ENCODE measurements around the gene POU5F1.
"Not testable (repeated sequence)": the region's sequence is repeated elsewhere in the genome, so short reads cannot be mapped to it uniquely, and the experiment has no call there.

Gene POU5F1

GRCh38 chr6:31202259-31203166, 32.0 kb upstream of the POU5F1 start:
- no peak for DNase-seq (ENCODE audit: insufficient read length)
- FAIRE-seq = peak; percentile 44
- TF ChIP-seq POLR2A (IDR thresholded peaks at IDR 0.05; ENCODE audit: low read depth, low read length) (no peak), POLR2AphosphoS5 (IDR thresholded peaks at IDR 0.05; ENCODE audit: low read depth, low read length) (no peak), TAF1 (IDR thresholded peaks at IDR 0.05; ENCODE audit: borderline replicate concordance, low read depth, low read length) (no peak)

GRCh38 chr6:31199105-31199452, 28.6 kb upstream of the POU5F1 start:
- not testable (repeated sequence) for DNase-seq (ENCODE audit: insufficient read length); FAIRE-seq

- FAIRE-seq = peak; percentile 93
- TF ChIP-seq POLR2AphosphoS5 (IDR thresholded peaks at IDR 0.05; ENCODE audit: low read depth, low read length) (peak; percentile 81), POLR2A (IDR thresholded peaks at IDR 0.05; ENCODE audit: low read depth, low read length) (peak; percentile 75), TAF1 (IDR thresholded peaks at IDR 0.05; ENCODE audit: borderline replicate concordance, low read depth, low read length) (peak; percentile 39)
- DNase-seq (ENCODE audit: insufficient read length) = no peak
Observed at GRCh38 chr6:31197559-31198305, 27.2 kb upstream of the POU5F1 start.

- DNase-seq (ENCODE audit: insufficient read length); FAIRE-seq: not testable (repeated sequence)
Observed at GRCh38 chr6:31196251-31197022, 26.0 kb upstream of the POU5F1 start.

- DNase-seq (ENCODE audit: insufficient read length); FAIRE-seq: not testable (repeated sequence)
Observed at GRCh38 chr6:31195308-31195979, 25.0 kb upstream of the POU5F1 start.

GRCh38 chr6:31194061-31194834, 23.8 kb upstream of the POU5F1 start:
- TF ChIP-seq POLR2AphosphoS5 (IDR thresholded peaks at IDR 0.05; ENCODE audit: low read depth, low read length) (no peak), POLR2A (IDR thresholded peaks at IDR 0.05; ENCODE audit: low read depth, low read length) (no peak), TAF1 (IDR thresholded peaks at IDR 0.05; ENCODE audit: borderline replicate concordance, low read depth, low read length) (no peak)
- FAIRE-seq (no peak), DNase-seq (ENCODE audit: insufficient read length) (no peak)

- no peak for TF ChIP-seq POLR2AphosphoS5 (IDR thresholded peaks at IDR 0.05; ENCODE audit: low read depth, low read length)
- no peak for TF ChIP-seq TAF1 (IDR thresholded peaks at IDR 0.05; ENCODE audit: borderline replicate concordance, low read depth, low read length)
- TF ChIP-seq POLR2A (IDR thresholded peaks at IDR 0.05; ENCODE audit: low read depth, low read length) = no peak
- DNase-seq (ENCODE audit: insufficient read length) = no peak
- no peak for FAIRE-seq
Observed at GRCh38 chr6:31193206-31193605, 22.7 kb upstream of the POU5F1 start.

- not testable (repeated sequence) for DNase-seq (ENCODE audit: insufficient read length); FAIRE-seq
Observed at GRCh38 chr6:31192431-31193105, 22.1 kb upstream of the POU5F1 start.

- DNase-seq (ENCODE audit: insufficient read length) (no peak), FAIRE-seq (no peak)
- TF ChIP-seq POLR2A (IDR thresholded peaks at IDR 0.05; ENCODE audit: low read depth, low read length) (no peak), TAF1 (IDR thresholded peaks at IDR 0.05; ENCODE audit: borderline replicate concordance, low read depth, low read length) (no peak), POLR2AphosphoS5 (IDR thresholded peaks at IDR 0.05; ENCODE audit: low read depth, low read length) (no peak)
Observed at GRCh38 chr6:31190488-31190887, 20.0 kb upstream of the POU5F1 start.

- FAIRE-seq; DNase-seq (ENCODE audit: insufficient read length): not testable (repeated sequence)
Observed at GRCh38 chr6:31189223-31189622, 18.7 kb upstream of the POU5F1 start.

GRCh38 chr6:31187780-31188194, 17.3 kb upstream of the POU5F1 start:
- DNase-seq (ENCODE audit: insufficient read length) (no peak), FAIRE-seq (no peak)
- TF ChIP-seq POLR2A (IDR thresholded peaks at IDR 0.05; ENCODE audit: low read depth, low read length) = no peak
